Endothelial cell of umbilical vein (primary cell): Measurements from ENCODE around the gene PLPP7. TPM values are rescaled to one million over a fixed set of nuclear protein-coding genes. Genes with fewer than 3 reads are reported as not detected.

ENCODE experiments used
- BruUV-seq: library from RNA; stranded (reverse); fragments of 400-500 nt; replicated peaks from 2 replicates; lab custom pipeline; 2021; lab: Mats Ljungman, UMichigan
- CTCF ChIA-PET: fragments of 300-600, 350-600 bp; sonication (Branson Sonifier 250); formaldehyde crosslinking; loops from one replicate; lab custom pipeline; 2021; ENCODE audit warnings: antibody characterized with exemption, inconsistent platforms; lab: Charles Lee
- POLR2A ChIA-PET: fragments of 300-600, 350-600 bp; sonication (Branson Sonifier 250); formaldehyde crosslinking; loops from one replicate; lab custom pipeline; 2021; ENCODE audit warnings: antibody characterized with exemption, inconsistent platforms; lab: Charles Lee
- DNase-seq: peaks from one replicate; pipeline ENCODE4 v3.0.0-alpha.2; 2011; ENCODE audit warnings: low read depth, low spot score
- FAIRE-seq: peaks from 2 replicates; lab custom pipeline; 2011; peaks lifted over from hg19 to GRCh38; lab: Jason Lieb, UNC
- H2AFZ ChIP-seq: 2 replicates; pipeline ENCODE4 v1.6.0; 2012; ENCODE audit warnings: low read depth, low read length, control low read depth, inconsistent platforms
- H3K27ac ChIP-seq: 2 replicates; pipeline ENCODE4 v1.5.1; 2011; ENCODE audit warnings: low read depth, mild to moderate bottlenecking, control low read depth, low read length, moderate library complexity; ENCODE audit not compliant: insufficient read depth
- H3K27me3 ChIP-seq, 2 experiments: 2 replicates each; pipeline versions ENCODE4 v1.6.0 to v1.6.1; 2011; ENCODE audit warnings: low read length in 2 of 2, mixed read lengths in 1 of 2; ENCODE audit not compliant: control insufficient read depth in 2 of 2, insufficient read depth in 2 of 2
- H3K36me3 ChIP-seq, 2 experiments: 2 replicates in 1 of 2; 3 replicates in 1 of 2; pipeline ENCODE4 v1.5.1; 2011; ENCODE audit warnings: low read length in 2 of 2, mild to moderate bottlenecking in 1 of 2, moderate library complexity in 1 of 2; ENCODE audit not compliant: control insufficient read depth in 2 of 2, insufficient read depth in 2 of 2; ENCODE audit errors: extremely low read depth in 1 of 2
- H3K4me1 ChIP-seq: 3 replicates; pipeline ENCODE4 v1.5.1; 2011; ENCODE audit warnings: mild to moderate bottlenecking, low read length; ENCODE audit not compliant: control insufficient read depth, insufficient read depth; ENCODE audit errors: extremely low read depth
- H3K4me2 ChIP-seq: 2 replicates; pipeline ENCODE4 v1.6.1; 2011; ENCODE audit warnings: low read length, control low read depth, mixed read lengths; ENCODE audit not compliant: insufficient read depth
- H3K4me3 ChIP-seq, 3 experiments: fragments of 200-600 bp in 1 of 3; sonication (generic), shearing (Covaris generic) in 1 of 3; replicated peaks in 1 of 3; 2 replicates each; pipeline ENCODE4 v1.5.1; 2011 to 2016; ENCODE audit warnings: control low read depth in 3 of 3, low read length in 3 of 3, mild to moderate bottlenecking in 2 of 3, inconsistent platforms in 1 of 3, low read depth in 1 of 3, moderate library complexity in 1 of 3; ENCODE audit not compliant: insufficient read depth in 1 of 3
- H3K79me2 ChIP-seq: 2 replicates; pipeline ENCODE4 v1.6.0; 2012; ENCODE audit warnings: low read length, inconsistent platforms; ENCODE audit not compliant: control insufficient read depth, insufficient read depth
- H3K9ac ChIP-seq: replicated peaks from 2 replicates; pipeline ENCODE3; 2011; ENCODE audit warnings: low read length, control low read depth; ENCODE audit not compliant: insufficient read depth; ENCODE audit errors: extremely low read depth
- H3K9me1 ChIP-seq: replicated peaks from 3 replicates; pipeline ENCODE4 v1.6.0; 2011; ENCODE audit warnings: mild to moderate bottlenecking, low read length; ENCODE audit not compliant: control insufficient read depth, insufficient read depth; ENCODE audit errors: extremely low read depth
- H3K9me3 ChIP-seq: replicated peaks from 2 replicates; pipeline ENCODE4 v1.5.1; 2012; ENCODE audit warnings: low read length, inconsistent platforms; ENCODE audit not compliant: control insufficient read depth, insufficient read depth
- H4K20me1 ChIP-seq: replicated peaks from 2 replicates; pipeline ENCODE3; 2011; ENCODE audit warnings: mild to moderate bottlenecking, low read length; ENCODE audit not compliant: control insufficient read depth, insufficient read depth; ENCODE audit errors: extremely low read depth
- EZH2 ChIP-seq: IDR thresholded peaks from 2 replicates; pipeline ENCODE4 v1.6.1; 2012; ENCODE audit warnings: borderline replicate concordance, low read depth, mild to moderate bottlenecking, moderate library complexity, low read length, inconsistent platforms; ENCODE audit not compliant: severe bottlenecking
- FOS ChIP-seq: IDR thresholded peaks from 2 replicates; pipeline ENCODE4 v1.6.1; 2011; ENCODE audit warnings: mild to moderate bottlenecking, low read length, moderate library complexity, borderline replicate concordance; ENCODE audit not compliant: insufficient read depth
- GATA2 ChIP-seq: IDR thresholded peaks from 2 replicates; pipeline ENCODE4 v1.7.0; 2011; ENCODE audit warnings: low read depth, mild to moderate bottlenecking, moderate library complexity, mixed read lengths, low read length; ENCODE audit not compliant: insufficient read length, insufficient read depth
- MYC ChIP-seq: IDR thresholded peaks from one replicate; pipeline ENCODE4 v1.6.1; 2011; ENCODE audit warnings: mild to moderate bottlenecking, low read depth, low read length
- POLR2AphosphoS5 ChIP-seq: IDR thresholded peaks from 2 replicates; pipeline ENCODE4 v1.6.1; 2012; ENCODE audit warnings: low read depth, mild to moderate bottlenecking, control low read depth, low read length, moderate library complexity; ENCODE audit not compliant: insufficient read depth
- dilution Hi-C: fragments of 300-500 bp; cut with MboI; formaldehyde crosslinking; loops from one replicate; pipeline ENCODE4 v1.15.0; 2019; ENCODE audit warnings: low sequenced_read_pairs; ENCODE audit not compliant: extremely low pct_ligation_motif_present
- intact Hi-C: fragments of 100-400 bp; cut with micrococcal nuclease; formaldehyde crosslinking; loops from one replicate; pipeline ENCODE4 v1.10.0; 2022
- polyA plus RNA-seq, 4 experiments: library from polyadenylated mRNA; depleted of rRNA in 3 of 4; stranded (reverse) in 3 of 4; unstranded in 1 of 4; fragments of >200 nt; gene quantifications; 2 replicates each; pipeline versions ENCODE4 v1.2.1 to v1.2.3, GENCODE V29; 2011 to 2012; ENCODE audit warnings: missing spikeins in 1 of 4
- total RNA-seq: library from RNA; stranded (reverse); gene quantifications from 2 replicates; pipeline ENCODE4 v1.2.3, GENCODE V29; 2021
- TF ChIP-seq, protein P1 (sequence below): IDR thresholded peaks from 2 replicates; pipeline ENCODE4 v1.6.1; 2011; ENCODE audit not compliant: insufficient read depth, insufficient read length

PLPP7 gene
- total and polyA plus RNA-seq, 2 donors (not counting 3 experiments of a cell fraction or from before 2014, with no cell fraction given), result 2.1 to 2.7 TPM

- Histone ChIP-seq H3K4me1 (peaks cover 7% of the 10 kb centered on the region), H3K4me2 (no peak overlapping the region), H3K27ac (no peak overlapping the region), H3K79me2 (no peaks in the 10 kb centered on the region), H3K36me3 (peaks cover 0 to 37% of the 10 kb centered on the region in 2 experiments), H3K9me3 (no peaks in the 10 kb centered on the region), H3K27me3 (no peaks in the 10 kb centered on the region), H3K9ac (no peak overlapping the region), H2AFZ (no peak overlapping the region), H3K4me3 (no peak overlapping the region), H3K9me1 (no peaks in the 10 kb centered on the region), H4K20me1 (no peaks in the 10 kb centered on the region)
- POLR2A ChIA-PET, result no interaction called here
- no peak for FAIRE-seq
- dilution Hi-C loops (no loop called here), intact Hi-C loops (loop anchor here (5.0 kb wide), 1 partner anchor 42 kb away; no protein-coding TSS in a partner anchor)
- TF ChIP-seq POLR2AphosphoS5 (no peak), GATA2 (no peak), FOS (no peak), EZH2 (no peak), MYC (no peak)
- TF ChIP-seq, protein P1, sequence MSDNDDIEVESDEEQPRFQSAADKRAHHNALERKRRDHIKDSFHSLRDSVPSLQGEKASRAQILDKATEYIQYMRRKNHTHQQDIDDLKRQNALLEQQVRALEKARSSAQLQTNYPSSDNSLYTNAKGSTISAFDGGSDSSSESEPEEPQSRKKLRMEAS, result no peak
- no TSS peak for BruUV-seq
- CTCF ChIA-PET, result interaction anchor here (1.4 to 1.5 kb wide), 2 partner anchors 9 to 16 kb away, joined by 4 to 5 read pairs; no protein-coding TSS in a partner anchor
- DNase-seq, result no peak
Measured at GRCh38 chr9:131258698-131259431, 30.7 kb upstream of the PLPP7 start.
